CD4-positive, alpha-beta T cell treated with Interleukin-2 at 100 ng/mL for 4 hours (primary cell): ENCODE results near the gene ZDHHC8.

Experiments used
- DNase-seq: peaks from one replicate; pipeline ENCODE4 v3.0.0-alpha.2; 2020; ENCODE audit warnings: low spot score

The ZDHHC8 gene

DNA sequence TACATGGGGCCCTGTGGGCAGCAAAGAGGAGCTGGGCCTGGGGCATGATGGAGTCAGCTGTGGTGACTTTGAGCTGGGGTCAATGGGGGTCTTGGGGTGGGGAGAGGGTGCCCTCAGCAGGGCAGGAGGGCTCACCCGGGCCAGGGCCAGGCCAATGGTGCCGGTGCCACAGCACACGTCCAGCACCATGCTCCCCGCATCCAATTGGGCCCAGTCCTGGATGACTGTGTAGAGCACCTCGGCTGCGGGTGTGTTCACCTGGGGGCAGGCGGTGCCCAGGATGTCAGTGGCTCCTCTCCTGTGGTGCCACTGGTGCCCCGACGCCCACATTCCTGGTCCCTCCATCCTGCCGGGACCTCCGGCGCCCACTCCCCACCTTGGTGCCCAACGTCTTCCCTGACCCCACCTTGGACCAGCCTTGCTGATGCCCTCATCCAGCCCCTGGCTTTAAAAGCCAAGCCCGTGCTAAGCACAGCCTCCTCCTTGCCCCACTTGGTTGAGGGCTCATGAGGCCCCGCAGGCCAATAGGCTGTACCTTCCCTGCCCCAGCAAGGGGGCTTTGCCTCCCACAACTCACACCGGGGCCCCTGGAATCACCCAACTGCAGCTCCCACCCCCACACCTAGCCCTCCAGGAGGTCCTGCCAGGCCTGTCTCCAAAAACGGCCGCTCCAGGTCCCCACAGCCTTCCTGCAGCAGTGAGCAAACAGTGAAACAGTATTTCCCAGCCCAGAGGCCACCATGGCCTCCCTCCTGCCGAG, 17.9 kb upstream of the ZDHHC8 start:
- no peak for DNase-seq

DNA sequence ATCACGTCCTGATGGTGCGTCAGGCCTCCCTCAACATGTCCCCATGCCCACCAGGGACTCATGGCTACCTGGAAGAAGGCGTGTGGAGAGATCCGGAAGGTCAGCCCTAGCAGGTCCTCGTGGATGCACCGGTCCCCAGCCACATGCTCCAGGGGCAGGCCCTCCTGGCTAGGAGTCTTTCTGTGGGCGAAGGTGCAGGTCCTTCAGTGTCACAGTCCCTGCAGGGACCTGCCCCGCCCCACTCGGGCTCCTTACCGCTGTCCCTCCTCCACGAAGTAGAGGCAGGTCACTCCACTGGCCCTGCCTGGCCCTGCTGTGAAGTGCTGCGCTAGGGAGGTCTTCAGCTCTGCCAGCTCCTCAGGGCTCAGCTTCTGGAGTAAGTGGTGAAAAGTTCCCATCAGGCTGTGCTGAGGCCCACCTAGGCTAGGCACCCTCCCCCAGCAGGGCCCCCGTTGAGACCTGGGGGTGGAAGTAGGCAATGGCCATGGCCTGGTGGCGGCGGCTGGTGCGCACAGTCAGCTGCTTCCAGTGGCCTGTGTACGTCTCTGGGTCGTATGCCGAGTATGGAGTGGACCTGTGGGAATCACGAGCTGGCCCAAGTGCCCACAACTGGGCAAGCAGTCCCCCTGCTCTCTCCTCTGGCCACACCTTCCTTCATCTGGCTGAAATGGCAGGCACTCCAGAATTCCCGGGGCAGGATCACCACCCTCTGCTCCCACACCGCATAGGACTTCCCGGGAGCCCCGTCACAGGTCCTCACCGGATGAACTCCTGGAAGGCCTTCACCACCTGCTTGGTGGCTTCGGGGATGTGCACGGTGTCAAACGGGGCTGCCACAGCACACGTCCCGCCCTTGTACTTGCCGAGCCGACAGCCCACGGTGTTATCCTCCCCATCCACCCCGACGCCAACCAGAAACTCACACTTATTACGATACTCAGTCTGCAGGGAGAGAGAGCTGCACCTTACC, 16.8 kb upstream of the ZDHHC8 start:
- DNase-seq, result no peak

DNA sequence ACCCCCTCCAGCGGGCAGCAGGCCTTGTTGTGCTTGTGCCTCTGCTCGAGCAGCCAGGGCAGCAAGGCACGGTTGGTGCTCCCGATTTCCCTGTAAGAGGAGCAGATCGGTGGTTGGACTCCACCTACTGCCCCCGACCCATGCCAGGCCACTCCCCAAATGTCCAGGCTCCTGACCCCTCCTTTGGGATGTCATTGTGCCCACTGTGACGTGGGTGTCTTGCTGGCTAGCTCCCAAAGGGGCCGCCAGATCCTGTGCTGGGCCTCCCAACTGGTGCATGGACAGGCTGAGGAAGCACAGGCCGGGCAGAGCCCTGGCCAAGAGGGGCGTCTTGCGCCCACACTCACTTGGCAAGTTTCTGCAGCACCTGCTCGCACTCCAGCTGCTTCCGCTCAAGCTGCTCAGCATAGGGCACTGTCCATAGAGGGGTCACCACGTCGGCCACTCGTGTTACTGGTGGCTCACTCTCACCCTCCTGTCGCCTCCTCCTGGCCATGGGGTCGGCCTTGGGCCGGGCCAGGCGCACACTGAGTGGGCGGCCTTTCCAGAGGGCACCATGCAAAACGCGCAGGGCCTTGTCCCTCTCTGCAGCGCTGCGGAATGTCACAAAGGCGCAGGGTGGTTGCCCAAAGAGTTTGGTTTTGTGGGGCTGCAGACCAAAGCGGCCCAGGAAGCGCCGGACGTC, 15.8 kb upstream of the ZDHHC8 start, which contains the start of gene RANBP1:
Gene RANBP1 (plus strand): TSS at position 414 of the 685 bp plus-strand sequence. CDS start 81 bp downstream, at position 495.
- DNase-seq, result no peak

DNA sequence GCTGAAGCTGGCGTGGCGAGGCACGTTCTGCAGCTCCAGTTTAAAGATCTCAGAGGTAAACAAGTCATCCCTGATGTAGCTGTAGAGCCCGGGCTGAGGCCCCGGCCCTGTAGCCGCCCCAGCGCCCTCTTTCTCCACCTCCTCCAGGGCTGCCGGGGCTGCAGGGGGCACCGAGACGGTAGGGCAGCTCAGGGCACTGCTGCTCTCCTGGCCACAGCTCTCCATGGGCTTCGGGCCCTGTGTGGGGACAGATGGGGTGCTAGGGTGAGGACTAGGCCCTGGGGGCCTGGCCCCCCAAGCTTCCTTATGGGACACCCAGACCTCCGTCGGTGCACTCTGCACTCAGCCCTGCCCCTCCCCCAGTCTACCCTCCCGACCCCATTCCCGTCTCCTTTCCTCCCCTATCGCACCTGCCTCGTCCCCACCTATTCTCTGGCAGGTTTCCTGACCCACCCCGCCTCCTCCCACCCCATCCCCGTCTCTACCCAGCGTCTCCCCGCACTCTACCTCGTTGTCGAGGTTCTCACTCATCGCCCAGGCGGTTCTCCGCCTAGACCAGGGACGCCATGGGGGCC, 15.1 kb upstream of the ZDHHC8 start:
- no peak for DNase-seq

DNA sequence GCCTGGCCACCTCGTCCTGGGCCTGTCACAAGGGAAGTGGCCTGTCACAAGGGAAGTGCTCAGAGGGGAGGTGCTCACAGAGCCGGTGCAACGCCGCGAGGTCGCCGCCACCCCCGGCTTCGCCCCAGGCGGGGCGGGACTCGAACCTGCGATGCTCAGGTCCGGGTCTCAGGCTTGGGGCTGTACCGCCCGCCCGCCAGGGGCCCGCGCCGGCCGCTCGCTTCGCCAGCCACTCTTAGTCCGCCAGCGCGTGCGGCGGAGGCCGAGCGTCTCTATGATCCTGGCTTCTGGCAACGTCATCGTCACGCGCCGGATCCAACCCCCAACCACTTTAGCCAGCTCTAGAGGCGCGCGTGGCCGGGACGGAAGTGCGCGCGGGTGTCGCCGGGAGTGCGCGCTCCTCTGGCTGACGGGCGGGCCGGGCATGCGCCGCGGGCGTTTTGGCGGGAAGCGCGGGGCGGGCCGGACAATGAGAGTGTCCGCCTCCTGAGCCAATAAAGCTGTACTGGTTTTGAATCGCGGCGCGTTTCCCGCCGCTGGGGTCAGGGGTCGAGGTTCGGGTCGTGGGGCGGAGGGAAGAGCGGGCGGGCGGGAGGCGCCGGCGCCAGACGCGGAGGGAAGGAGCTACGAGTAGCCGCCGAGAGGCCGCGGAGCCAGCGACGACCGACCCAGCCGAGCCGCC, 14.5 kb upstream of the ZDHHC8 start, which contains the start of gene TRMT2A:
Gene TRMT2A (minus strand): TSS at position 276 of the 682 bp plus-strand sequence. CDS start 320 bp downstream, outside the sequence.
- DNase-seq, result peak; percentile 97

DNA sequence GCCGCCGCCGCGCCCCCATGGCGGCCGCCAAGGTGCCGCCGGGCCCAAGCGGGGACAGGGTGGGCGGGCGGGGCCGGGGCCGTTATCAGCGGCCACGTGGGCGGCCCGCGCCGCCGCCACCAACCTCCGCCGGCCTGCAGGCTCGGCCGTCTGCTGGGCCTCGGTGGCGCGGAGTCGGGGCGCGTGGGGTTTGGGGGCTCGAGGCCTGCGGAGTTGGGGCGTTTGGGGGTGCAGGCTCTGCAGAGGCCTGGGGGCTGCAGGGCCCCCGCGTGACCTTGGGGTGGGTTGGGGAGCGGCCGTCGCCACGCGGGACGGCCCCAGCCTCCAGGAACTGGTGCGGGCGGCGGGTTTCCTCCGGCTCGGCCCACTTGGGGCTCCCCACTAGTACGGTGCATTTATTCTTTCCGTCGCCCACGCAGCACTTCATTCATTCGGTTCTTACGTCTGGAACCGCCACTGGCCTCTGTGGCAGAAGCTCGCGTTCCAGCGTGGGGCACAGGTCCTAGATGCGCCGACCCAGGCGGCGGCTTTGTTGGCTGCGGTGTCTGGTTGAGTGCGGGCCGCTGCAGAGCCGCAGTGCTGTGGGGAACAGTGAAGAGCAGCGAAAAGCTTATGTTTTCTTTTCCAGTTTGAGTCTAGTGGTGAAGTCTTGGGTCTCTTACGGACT, 13.8 kb upstream of the ZDHHC8 start:
- DNase-seq, result peak; percentile 33

DNA sequence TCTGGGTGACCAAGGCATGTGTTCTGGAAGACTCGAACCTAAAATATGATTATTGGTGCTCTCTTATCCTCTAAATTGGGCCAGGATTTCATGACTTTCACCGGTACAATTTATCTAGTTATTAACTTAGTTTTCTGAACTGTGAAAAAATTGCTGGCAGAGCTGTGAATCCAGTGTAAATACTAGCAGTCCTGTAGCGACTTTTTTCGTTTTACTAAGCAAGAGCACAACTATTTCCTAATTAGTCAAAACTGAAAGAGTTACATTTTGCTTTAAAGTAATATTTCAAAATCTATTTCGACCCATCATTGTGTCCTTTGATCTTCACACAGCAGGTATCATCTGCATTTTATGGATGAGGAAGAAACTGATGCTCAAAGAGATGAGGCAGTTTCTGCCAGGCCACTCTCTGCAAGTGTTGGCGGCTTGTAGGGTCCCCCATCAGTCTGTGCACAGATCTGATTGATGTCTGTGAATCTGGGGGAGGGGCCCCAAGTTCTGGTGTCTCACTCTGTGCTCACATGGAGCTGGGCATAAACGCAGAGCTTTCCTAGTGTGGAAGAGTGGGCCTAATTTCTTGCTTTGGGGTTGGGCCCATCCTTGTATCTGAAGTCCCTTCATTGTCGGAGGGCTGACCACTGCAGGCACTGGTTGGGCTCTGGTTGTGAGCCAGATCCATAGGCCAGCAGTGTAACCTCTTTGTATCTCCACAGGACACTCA, 13.1 kb upstream of the ZDHHC8 start:
- no peak for DNase-seq

DNA sequence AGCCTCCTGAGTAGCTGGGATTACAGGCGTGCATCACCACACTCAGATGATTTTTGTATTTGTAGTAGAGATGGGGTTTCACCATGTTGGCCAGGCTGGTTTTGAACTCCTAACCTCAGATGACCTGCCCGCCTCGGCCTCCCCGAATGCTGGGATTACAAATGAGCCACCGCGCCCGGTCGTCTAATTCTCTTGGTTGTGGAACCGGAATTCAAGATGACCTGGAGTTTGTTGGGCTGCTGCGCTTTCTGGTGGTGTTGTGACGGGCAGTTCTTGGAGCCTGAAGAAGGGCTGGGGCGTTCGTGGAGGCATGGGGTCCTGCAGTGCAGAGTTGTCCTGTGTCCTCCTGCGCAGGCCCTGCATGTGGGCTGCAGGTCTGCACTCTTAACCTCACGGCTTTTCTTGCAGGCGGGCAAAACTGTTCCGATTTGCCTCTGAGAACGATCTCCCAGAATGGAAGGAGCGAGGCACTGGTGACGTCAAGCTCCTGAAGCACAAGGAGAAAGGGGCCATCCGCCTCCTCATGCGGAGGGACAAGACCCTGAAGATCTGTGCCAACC, 9.7 kb upstream of the ZDHHC8 start:
- no peak for DNase-seq

DNA sequence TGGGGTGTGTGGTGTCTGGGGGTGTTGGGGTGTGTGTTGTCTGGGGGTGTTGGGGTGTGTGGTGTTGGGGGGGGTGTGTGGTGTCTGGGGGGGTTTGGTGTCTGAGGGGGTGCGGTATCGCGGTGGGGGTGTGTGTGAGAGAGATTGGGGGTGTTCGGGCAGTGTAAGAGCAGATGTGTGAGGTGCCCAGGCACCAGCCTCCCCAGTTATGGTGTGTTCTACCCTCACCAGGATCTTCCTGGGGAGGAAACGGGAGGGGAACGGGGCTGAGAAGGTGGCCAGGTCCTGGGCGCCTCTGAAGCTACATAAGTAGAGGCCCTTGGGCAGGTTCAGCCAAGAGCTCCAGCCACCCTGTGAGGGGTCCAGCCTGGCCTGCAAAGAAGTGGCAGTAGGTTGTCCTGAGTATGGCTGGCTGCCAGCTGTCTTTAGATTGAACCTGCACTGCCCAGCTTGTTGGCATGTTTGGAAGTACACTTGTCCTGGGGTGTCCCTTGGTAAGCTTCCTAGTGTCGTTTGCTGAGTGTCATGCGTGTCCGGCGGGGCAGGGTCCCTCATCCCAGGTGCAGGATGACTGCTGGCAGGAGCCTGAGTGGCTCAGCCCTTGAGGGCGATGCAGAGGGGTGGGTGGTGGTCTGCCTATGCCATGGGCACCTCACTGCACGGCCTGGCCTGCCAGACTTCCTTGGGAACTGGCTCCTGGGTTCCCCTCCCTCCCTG, 8.1 kb upstream of the ZDHHC8 start:
- no peak for DNase-seq

DNA sequence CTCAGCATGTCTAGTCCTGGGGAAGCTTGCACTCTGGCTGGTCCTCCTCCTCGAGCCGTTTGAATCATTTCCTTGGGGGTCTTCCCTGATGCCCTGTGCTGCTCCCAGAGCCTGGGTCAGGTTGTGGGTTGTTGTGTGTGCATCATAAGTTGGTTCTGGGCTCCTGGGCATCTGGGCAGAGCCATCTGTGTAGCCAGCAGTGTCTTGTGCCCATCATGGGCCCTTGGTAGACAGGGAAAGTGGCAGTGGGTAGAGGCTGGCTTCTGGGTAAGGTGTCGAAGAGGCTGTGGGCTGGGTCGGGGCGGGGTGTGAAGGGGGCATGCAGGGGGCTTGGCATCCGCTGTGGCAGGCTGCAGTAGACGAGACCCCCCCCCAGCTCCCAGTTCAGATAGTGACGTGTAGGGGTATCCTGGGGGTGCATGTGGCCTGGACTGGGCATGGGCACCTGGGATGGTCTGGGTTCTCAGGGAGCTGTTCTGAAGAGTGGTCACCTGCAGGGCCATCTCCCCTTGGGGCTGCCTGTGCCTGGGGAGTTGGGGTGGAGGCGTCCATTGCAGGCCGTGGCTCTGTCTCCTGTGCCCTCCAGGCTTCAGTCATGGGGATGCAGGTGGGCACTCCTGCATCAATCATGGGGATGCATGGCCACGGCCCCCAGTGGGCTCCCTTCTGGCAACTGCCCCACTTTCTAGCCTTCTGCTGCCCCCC, 7.4 kb upstream of the ZDHHC8 start:
- no peak for DNase-seq

DNA sequence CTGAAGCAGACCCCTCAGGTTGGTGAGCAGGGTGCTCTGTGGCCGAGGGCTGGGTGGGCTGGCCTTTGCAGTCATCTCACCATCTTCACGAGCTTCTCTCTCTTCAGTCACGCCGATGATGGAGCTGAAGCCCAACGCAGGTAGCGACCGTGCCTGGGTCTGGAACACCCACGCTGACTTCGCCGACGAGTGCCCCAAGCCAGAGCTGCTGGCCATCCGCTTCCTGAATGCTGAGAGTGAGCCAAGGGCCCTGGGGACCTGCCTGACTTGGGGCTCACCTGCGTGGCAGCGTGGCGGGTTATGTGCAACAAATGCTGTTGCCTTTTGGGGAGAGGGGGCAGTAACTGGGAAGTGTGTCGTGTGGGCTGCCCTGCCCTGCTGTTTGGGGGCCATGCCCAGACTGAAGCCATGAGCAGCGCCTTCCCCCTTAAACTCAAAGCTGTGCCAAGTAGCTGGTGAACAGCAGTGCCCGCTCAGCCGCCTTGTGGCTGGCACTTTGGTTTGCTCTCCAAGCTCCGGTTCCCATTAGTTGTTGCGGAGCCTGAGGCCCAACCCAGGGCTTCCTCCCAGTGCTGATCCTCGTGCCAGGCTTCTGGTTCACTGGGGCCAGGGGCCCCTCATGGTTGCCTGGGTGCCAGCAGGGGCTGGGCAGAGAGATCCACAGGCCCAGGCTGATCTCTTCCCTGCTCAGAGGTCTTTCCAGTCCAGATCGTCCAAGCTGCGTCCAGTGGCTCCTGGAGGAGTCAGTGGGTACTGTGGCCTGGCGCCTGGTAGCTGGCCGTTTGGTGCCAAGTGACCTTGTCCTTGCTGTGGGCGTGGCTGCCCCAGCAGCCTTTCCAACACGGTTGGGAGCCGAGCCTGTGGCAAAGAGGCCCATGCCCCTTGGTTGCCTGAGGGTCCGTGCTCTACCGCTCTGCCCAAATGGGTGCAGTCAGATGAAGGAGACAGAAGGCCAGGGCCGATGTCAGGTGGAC, 6.1 kb upstream of the ZDHHC8 start:
- no peak for DNase-seq

DNA sequence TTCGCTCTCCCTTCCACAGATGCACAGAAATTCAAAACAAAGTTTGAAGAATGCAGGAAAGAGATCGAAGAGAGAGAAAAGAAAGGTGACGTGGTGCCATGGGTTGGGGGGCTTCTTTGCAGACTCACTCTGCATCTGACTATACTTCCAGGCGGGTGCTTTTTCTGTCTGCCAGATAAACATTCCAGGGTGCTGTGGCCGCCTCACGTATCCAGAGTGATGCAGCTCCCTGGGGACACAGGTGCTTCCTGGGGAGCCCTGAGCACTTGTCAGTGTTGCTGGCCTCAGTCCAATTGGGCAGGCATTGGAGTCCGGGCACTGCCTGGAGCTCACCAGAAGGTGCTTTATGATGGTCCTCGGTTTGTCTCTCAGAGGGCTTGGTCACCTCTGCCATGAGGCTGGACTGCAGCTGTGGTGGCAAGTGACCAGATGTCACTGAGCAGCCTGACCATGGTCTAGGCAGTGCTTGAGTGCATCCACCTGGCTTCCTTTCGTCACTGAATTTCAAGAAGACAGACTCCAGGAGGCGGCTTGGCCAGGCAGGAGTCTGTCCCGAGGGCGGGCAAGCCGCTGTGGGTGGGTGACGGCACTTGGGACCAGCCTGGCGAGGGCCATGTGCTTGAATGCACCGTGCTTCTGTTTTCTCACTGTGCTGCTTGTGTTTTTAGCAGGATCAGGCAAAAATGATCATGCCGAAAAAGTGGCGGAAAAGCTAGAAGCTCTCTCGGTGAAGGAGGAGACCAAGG, 5.1 kb upstream of the ZDHHC8 start:
- DNase-seq, result no peak

DNA sequence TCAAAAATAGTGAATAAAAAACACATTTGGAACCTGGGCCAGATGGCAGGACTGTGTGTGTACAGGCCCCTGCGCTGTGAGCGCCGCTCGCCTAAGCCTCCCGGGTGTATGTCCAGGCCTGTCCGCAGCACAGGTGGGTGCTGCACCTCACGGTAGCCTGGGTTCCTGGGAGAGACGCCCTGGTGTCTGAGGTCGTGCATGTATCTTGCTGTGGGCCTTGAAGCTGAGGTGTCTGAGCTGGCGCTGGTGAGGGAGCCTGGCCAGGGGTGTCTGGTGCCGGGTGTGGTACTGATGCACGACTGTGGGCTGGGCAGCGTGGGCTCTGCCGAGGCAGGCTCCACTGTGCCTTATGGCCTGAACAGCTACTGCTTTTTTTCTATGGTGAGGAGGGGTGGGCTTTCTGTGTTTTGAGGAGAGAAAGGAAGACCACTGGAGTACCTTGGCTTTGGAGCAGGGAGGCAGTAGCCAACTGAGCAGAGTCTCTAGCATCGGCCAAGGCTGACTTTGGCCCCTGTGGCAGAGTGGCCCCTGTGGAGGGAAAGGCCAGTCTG, 4.2 kb upstream of the ZDHHC8 start:
- DNase-seq, result no peak

DNA sequence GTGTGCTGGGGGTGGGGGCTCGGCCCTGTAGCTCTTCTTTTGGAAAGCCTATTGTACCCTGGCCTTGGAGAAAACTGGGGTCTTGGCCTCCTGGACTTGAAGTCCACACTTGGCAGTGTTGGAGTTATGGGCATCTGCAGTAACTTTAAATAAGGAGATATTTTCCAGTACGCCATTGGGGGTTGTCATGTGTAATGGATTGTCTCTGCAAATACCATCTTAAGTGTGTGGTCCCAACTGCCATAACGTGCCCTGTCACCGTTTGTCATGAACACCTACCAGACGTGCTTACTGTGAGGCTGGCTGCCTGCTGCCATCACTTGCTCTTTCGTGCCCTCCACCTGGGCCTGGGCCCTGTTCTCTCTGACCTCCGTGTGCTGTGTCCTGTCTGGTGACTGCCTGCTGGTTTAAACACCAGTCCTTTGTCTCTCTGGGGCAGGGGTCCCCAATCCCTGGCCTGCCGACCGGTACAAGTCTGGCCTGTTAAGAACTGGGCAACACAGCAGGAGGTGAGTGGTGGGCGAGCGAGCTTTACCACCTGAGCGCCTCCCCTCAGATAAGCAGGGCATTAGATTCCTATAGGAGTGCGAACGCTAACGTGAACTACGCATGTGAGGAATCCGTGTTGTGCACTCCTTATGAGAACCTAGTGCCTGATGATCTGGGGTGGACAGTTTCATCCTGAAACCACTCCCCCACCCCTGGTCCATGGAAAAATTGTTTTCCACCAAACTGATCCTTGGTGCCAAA, 3.6 kb upstream of the ZDHHC8 start:
- no peak for DNase-seq

DNA sequence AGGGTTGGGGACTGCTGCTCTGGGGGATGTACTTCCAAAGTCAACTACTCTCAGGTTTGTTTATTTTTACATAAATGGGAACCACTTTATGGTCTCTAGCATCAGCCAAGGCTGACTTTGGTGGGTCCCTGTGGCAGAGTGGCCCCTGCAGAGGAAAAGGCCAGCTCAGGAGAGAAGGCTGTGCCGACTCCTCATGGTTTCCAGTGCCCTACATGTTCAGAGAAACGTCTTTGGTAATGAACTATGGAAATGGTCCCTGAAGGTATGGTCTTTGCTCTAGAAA, 3.0 kb upstream of the ZDHHC8 start:
- no peak for DNase-seq
